GM21717 (cell line): ENCODE results near the gene SSR3.

ENCODE experiments used
- ATAC-seq: cut with Tn5 transposase; IDR thresholded peaks from one replicate; pipeline ENCODE4 v1.9.1; 2021; ENCODE audit warnings: mild to moderate bottlenecking, moderate library complexity; ENCODE audit not compliant: unreplicated experiment

The SSR3 gene

GRCh38 chr3:156539802-156540201 lies 15.1 kb downstream of the SSR3 start:
- no peak for ATAC-seq

DNA sequence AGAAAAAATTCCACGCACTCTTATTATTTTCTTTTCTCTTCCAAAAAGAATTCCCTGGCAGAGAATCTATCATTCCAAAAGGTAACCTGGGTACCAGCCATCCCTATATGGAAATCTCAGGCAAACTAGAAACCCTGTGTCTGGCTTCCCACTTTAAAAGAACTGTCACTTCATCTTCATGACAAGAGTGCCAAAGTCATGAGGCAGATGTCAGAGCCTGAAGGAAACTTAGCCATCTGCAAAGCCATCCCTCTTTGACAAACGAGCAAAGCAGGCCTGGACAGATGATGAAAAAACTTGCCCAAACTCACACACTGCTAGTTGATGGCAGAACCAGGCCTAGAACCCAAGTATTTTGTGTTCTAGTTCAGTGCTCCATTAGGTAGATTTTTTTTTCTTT lies 15.9 kb downstream of the SSR3 start:
- no peak for ATAC-seq

GRCh38 chr3:156536524-156537316 lies 18.2 kb downstream of the SSR3 start:
- no peak for ATAC-seq

DNA sequence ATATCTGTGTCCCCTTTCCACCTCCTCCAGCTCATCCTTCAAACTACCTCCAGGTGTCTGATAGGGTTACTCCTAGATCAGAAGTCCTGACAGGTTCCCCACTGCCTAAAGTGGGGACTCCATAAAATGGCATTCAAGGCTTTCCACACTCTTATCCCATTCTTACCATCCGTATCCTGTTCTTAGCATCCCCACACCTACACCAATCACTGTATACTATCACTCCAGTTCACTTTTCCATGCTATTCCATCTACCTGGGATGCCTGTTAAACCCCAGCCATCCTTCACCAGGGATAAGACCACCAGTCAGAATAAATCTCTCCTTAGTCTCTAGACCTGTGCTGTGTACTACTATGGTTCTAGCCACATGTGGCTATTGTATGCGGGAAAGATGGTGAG lies 19.1 kb downstream of the SSR3 start:
- no peak for ATAC-seq

DNA sequence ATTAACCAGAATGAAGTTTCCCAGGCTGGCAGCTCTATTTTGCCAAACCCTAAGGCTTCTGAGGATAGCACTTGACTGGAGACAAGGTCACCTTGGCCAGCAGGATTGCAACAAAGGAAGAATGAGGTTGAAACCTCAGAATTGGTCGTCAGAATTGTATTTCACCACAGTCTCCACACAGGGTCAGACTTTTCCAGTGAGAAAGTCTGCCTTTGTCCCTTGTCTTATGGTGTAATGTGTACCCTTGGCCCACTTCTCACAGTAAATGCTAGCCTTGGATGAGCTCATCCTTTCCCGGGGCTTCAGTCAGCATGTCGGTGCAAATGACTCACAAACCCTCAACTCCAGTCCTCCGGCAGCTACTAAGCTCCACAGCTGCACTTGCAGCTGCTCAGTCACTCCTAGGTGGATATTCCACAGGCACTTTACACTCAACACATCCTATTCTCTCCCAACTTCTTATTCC lies 19.7 kb downstream of the SSR3 start:
- no peak for ATAC-seq

GRCh38 chr3:156533205-156533604 lies 21.7 kb downstream of the SSR3 start:
- ATAC-seq = no peak

GRCh38 chr3:156532730-156533129 lies 22.2 kb downstream of the SSR3 start:
- ATAC-seq = no peak

DNA sequence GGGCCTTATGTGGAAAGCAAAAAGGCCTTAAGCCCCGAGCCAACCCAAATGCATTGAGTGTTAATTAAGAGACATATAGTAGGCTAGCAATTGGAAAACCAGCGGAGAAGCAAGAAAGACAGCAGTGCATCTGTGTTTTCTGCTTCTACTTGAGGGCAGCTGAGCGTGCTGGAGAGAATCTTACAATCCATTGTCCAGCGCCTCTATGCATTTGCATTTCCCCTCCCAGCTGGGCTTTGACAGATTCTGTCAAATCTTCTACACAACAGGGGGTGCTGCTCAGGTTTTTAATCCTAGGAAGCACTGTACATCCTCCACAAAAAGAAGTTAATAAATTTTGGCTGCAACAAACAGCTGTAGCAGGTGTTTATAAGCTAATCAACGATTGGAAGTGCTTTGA lies 23.9 kb downstream of the SSR3 start:
- ATAC-seq = no peak

DNA sequence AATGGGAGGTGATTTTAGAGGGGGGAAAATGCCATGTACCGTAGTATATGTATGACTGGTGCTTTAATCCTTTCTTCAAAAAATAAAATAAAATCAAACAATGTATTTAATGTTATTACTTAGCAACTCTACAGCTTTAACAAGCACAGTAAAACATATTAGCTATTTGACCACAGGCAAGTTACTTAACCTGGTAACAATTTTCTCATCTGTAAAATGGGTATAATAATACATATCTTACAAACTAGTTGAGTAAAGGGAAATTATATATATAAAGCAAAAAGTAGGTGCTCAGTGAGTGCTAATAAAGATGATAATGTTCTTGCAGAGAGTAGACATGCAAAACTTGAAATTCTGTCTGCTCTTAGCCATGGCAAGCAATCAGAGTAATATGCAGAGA lies 27.9 kb downstream of the SSR3 start:
- no peak for ATAC-seq

DNA sequence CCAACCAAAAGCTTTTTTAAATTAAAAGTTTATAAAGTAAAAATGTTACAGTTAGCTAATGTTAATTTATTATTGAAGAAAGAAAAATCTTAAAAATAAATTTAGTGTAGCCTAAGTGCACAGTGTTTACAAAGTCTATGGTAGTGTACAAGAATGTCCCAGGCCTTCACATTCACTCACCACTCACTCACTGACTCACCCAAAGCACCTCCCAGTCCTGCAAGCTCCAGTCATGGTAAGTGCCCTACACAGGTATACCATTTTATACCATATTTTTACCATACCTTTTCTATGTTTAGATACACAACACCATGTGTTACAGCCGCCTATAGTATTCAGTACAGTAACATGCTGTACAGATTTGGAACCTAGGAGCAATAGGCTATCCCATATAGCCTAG lies 29.1 kb downstream of the SSR3 start:
- no peak for ATAC-seq

DNA sequence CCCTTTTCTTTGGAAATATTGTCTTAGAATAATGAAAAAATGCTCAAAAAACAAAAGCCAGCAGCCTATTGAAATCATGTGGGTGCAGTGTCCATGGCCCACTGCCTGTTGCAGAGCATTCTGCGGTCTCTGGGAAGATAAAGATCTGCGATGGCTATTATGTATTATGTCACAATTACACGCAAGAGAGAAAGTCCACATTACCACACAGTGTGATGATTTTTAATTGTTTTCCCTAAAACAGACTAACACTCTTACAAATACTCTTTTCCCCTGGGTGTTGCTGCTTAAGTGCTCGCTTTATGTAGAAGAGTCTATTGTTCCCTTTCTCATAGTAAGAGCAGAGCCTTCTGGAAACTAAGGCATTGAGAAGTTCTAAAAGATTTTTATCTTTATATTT lies 32.2 kb downstream of the SSR3 start:
- no peak for ATAC-seq

- peak; percentile 63 for ATAC-seq
These were observed 35.2 kb downstream of the SSR3 start for GRCh38 chr3:156519758-156520162.

DNA sequence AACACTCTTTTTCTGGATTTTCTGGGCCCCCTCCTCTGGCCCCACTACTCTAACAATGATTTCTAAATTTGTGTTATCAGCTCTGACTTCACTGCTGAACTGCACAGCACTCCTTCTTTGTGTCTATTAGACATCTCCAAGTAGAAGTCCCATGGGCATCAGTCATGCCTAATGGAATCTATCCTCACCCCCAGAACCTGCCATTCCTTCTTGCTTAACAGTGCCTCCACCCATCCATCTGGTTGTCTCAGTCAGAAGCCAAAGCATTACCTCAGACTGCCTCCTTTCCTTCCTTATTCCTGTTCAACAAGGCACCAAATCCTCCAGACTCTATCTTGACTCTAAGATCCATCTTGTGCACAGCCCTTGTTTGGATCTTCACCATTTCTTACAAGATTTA lies 36.2 kb downstream of the SSR3 start:
- no peak for ATAC-seq

DNA sequence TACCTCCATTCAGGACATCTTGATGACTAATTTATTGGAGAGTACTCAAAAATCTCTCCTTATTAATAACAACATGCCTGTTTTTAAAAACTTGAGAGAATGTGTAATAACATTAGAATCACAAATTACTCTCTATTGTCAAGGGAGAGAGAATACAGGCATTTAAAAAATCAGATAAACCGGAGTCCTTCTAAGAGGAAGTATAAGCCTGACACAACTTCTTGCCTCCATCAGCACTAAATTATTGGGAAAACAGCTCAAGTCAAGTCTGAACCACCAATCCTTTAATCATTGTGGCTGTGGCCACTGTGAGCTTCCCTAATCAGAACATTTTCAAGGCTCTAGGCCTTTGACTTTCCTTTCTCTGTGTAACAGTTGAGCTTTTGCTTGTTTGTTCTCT lies 38.0 kb downstream of the SSR3 start:
- ATAC-seq = no peak

GRCh38 chr3:156516284-156516683 lies 38.6 kb downstream of the SSR3 start:
- ATAC-seq = no peak

GRCh38 chr3:156513619-156514018 lies 41.3 kb downstream of the SSR3 start:
- ATAC-seq = no peak

DNA sequence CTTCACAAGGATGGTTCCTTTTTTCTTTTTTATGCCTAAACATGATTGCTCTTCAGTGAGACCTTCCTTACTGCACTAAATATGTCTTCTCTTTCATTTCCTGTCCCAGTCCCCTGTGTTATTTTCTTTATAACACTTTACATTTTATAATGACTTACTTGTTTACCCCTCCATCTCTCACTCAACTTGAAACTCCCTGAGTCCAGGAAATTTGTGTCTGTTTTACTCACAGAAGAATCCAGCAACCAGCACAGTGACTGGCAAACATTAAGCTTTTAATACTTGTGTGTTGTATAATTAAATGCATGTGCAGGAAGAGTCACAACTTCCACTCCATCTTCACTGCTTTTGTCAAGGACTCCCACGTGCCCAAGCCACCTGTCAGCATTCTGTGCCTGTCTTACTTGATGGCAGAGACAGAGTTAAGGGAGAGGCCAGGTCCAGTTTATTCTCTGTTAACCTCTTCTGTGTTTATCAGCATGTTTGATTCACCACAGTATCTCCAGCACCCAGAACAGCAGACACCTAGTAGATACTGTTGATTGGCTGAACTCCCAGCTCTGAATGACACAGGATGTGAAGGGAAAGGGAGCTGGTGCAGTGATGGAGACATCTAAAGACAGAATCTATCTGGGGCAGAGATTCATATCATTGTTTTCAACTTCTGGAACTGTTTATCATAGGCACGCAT lies 42.8 kb downstream of the SSR3 start:
- no peak for ATAC-seq

GRCh38 chr3:156509189-156510174 lies 45.4 kb downstream of the SSR3 start:
- ATAC-seq = peak; percentile 82

DNA sequence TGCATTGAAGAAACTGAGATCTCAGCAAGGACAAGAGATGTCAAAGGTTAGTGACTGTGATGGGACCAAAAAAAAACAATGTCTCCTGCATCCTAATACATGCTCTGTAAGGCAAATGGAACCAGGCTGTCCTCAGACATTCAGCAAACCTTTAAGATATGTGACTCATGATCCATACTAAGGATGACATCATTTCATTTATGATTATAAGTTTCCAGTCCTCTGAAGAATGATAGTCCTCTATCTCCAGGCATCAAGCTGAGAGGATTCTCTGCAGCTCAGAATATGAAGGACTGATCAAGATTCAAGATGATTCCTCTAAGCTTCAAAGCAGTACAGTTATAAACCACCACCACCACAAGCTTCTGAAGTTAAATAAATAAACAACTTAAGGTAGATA lies 47.6 kb downstream of the SSR3 start:
- no peak for ATAC-seq

- ATAC-seq = no peak
These were observed 56.6 kb downstream of the SSR3 start for GRCh38 chr3:156498307-156498706.

- ATAC-seq = no peak
These were observed 57.6 kb downstream of the SSR3 start for GRCh38 chr3:156497326-156497725.
